ENCODE results near the gene SPOCK1. TPM values are rescaled to one million over a fixed set of nuclear protein-coding genes. Genes with fewer than 3 reads are reported as not detected.
"Not testable (repeated sequence)": the region's sequence is repeated elsewhere in the genome, so short reads cannot be mapped to it uniquely, and the experiment has no call there.

Gene SPOCK1
- total RNA-seq, 1 experiment from 2014 or later: 9.8 TPM

- no peak for ATAC-seq
- H3K79me2 ChIP-seq (ENCODE audit: low read length): no peaks in the 10 kb centered on the region
Measured at GRCh38 chr5:137394380-137394779, 104.7 kb downstream of the SPOCK1 start.

GRCh38 chr5:137393196-137393993 is 105.7 kb downstream of the SPOCK1 start:
- Histone ChIP-seq H3K36me3 (ENCODE audit: low read depth, low read length) (no peaks in the 10 kb centered on the region), H2AFZ (ENCODE audit: low read length) (no peak overlapping the region), H3K9ac (ENCODE audit: low read length) (no peak overlapping the region), H3K4me2 (ENCODE audit: low read length) (no peak overlapping the region), H3K79me2 (ENCODE audit: low read length) (no peaks in the 10 kb centered on the region), H4K20me1 (ENCODE audit: low read length) (no peaks in the 10 kb centered on the region), H3F3A (ENCODE audit: low read length, unreplicated experiment) (no peaks in the 10 kb centered on the region), H3K4me3 (ENCODE audit: low read length) (no peak overlapping the region), H3K9me3 (ENCODE audit: low read length) (no peaks in the 10 kb centered on the region), H3K27ac (ENCODE audit: low read length) (no peak overlapping the region), H3K27me3 (ENCODE audit: low read length) (no peaks in the 10 kb centered on the region), H3K9me2 (replicated peaks; ENCODE audit: low read length) (no peaks in the 10 kb centered on the region), H3K4me1 (ENCODE audit: insufficient read depth, low read length) (peaks cover 14% of the 10 kb centered on the region)
- CTCF ChIA-PET: no interaction called here
- BruUV-seq (replicated peaks): no TSS peak
- ATAC-seq (0 out of 2 replicates have a peak, but pooled peaks have one; percentile 10), DNase-seq (peak; percentile 30)
- POLR2A ChIA-PET (ENCODE audit: unreplicated experiment): no interaction called here
- intact Hi-C loops (cut with micrococcal nuclease): no loop called here
- no peak for TF ChIP-seq EZH2phosphoT487 (IDR thresholded peaks at IDR 0.05; ENCODE audit: borderline replicate concordance, low read length)
- TF ChIP-seq CTCF (conservative IDR thresholded peaks at IDR 0.05; ENCODE audit: low read depth, low read length): no peak
- no peak for TF ChIP-seq EZH2 (IDR thresholded peaks at IDR 0.05; ENCODE audit: low read length, unreplicated experiment)

More at GRCh38 chr5:137394380-137394779, 104.7 kb downstream of the SPOCK1 start:
- no peak for DNase-seq
- H3K4me1 ChIP-seq (ENCODE audit: insufficient read depth, low read length): peaks cover 14% of the 10 kb centered on the region
- ChIA-PET CTCF (no interaction called here), POLR2A (ENCODE audit: unreplicated experiment) (no interaction called here)
- H3K9ac ChIP-seq (ENCODE audit: low read length): no peak overlapping the region
- no peaks in the 10 kb centered on the region for H4K20me1 ChIP-seq (ENCODE audit: low read length)
- no peak overlapping the region for H3K4me2 ChIP-seq (ENCODE audit: low read length)
- TF ChIP-seq CTCF (conservative IDR thresholded peaks at IDR 0.05; ENCODE audit: low read depth, low read length) (no peak), EZH2 (IDR thresholded peaks at IDR 0.05; ENCODE audit: low read length, unreplicated experiment) (no peak), EZH2phosphoT487 (IDR thresholded peaks at IDR 0.05; ENCODE audit: borderline replicate concordance, low read length) (no peak)
- H2AFZ ChIP-seq (ENCODE audit: low read length): no peak overlapping the region
- H3K9me3 ChIP-seq (ENCODE audit: low read length): no peaks in the 10 kb centered on the region
- no peaks in the 10 kb centered on the region for H3K27me3 ChIP-seq (ENCODE audit: low read length)
- intact Hi-C loops (cut with micrococcal nuclease): no loop called here
- no peak overlapping the region for H3K27ac ChIP-seq (ENCODE audit: low read length)
- no TSS peak for BruUV-seq (replicated peaks)
- no peaks in the 10 kb centered on the region for H3F3A ChIP-seq (ENCODE audit: low read length, unreplicated experiment)
- H3K9me2 ChIP-seq (replicated peaks; ENCODE audit: low read length): no peaks in the 10 kb centered on the region
- H3K36me3 ChIP-seq (ENCODE audit: low read depth, low read length): no peaks in the 10 kb centered on the region
- H3K4me3 ChIP-seq (ENCODE audit: low read length): no peak overlapping the region

GRCh38 chr5:137392261-137392660 is 106.9 kb downstream of the SPOCK1 start:
- Histone ChIP-seq H3F3A (ENCODE audit: low read length, unreplicated experiment) (no peaks in the 10 kb centered on the region), H3K4me3 (ENCODE audit: low read length) (no peak overlapping the region), H4K20me1 (ENCODE audit: low read length) (no peaks in the 10 kb centered on the region), H3K27ac (ENCODE audit: low read length) (no peak overlapping the region), H3K79me2 (ENCODE audit: low read length) (no peaks in the 10 kb centered on the region), H3K9me2 (replicated peaks; ENCODE audit: low read length) (no peaks in the 10 kb centered on the region), H3K36me3 (ENCODE audit: low read depth, low read length) (no peaks in the 10 kb centered on the region), H2AFZ (ENCODE audit: low read length) (no peak overlapping the region), H3K27me3 (ENCODE audit: low read length) (no peaks in the 10 kb centered on the region), H3K9me3 (ENCODE audit: low read length) (no peaks in the 10 kb centered on the region), H3K4me1 (ENCODE audit: insufficient read depth, low read length) (peaks cover 14% of the 10 kb centered on the region), H3K9ac (ENCODE audit: low read length) (no peak overlapping the region), H3K4me2 (ENCODE audit: low read length) (no peak overlapping the region)
- no TSS peak for BruUV-seq (replicated peaks)
- CTCF ChIA-PET: interaction anchor here (0.6 kb wide), 1 partner anchor 275 kb away, joined by 4 read pairs; no protein-coding TSS in a partner anchor
- POLR2A ChIA-PET (ENCODE audit: unreplicated experiment): no interaction called here
- ATAC-seq (no peak), DNase-seq (no peak)
- intact Hi-C loops (cut with micrococcal nuclease): no loop called here
- TF ChIP-seq EZH2 (IDR thresholded peaks at IDR 0.05; ENCODE audit: low read length, unreplicated experiment): no peak
- no peak for TF ChIP-seq CTCF (conservative IDR thresholded peaks at IDR 0.05; ENCODE audit: low read depth, low read length)
- TF ChIP-seq EZH2phosphoT487 (IDR thresholded peaks at IDR 0.05; ENCODE audit: borderline replicate concordance, low read length): no peak

GRCh38 chr5:137391044-137391443 is 108.1 kb downstream of the SPOCK1 start:
- H3K4me3 ChIP-seq (ENCODE audit: low read length); H3K4me2 ChIP-seq (ENCODE audit: low read length); DNase-seq; H4K20me1 ChIP-seq (ENCODE audit: low read length); H3K9ac ChIP-seq (ENCODE audit: low read length); H3K36me3 ChIP-seq (ENCODE audit: low read depth, low read length); H3K79me2 ChIP-seq (ENCODE audit: low read length); BruUV-seq (replicated peaks); H3K27me3 ChIP-seq (ENCODE audit: low read length); H3K9me2 ChIP-seq (replicated peaks; ENCODE audit: low read length); POLR2A ChIA-PET (ENCODE audit: unreplicated experiment); H3K9me3 ChIP-seq (ENCODE audit: low read length); CTCF ChIA-PET; H3F3A ChIP-seq (ENCODE audit: low read length, unreplicated experiment); H3K27ac ChIP-seq (ENCODE audit: low read length); H2AFZ ChIP-seq (ENCODE audit: low read length); ATAC-seq; intact Hi-C loops (cut with micrococcal nuclease): not testable (repeated sequence)
- H3K4me1 ChIP-seq (ENCODE audit: insufficient read depth, low read length): peaks cover 14% of the 10 kb centered on the region
